T-helper 17 cell (primary cell): Measurements from ENCODE around the gene NAV2. TPM values are rescaled to one million over a fixed set of nuclear protein-coding genes. Genes with fewer than 3 reads are reported as not detected.
"Not testable (repeated sequence)": the region's sequence is repeated elsewhere in the genome, so short reads cannot be mapped to it uniquely, and the experiment has no call there.

ENCODE experiments used
- ATAC-seq: fragments of 150-1000 bp; cut with Tn5 transposase; 2 replicates; pipeline ENCODE4 v1.10.0; 2021; ENCODE audit warnings: mild to moderate bottlenecking, moderate library complexity
- DNase-seq, 3 donors: peaks; one replicate each; pipeline versions ENCODE4 v3.0.0 to v3.0.0-alpha.2; 2020 to 2021
- H3K9me3 ChIP-seq: one replicate; pipeline ENCODE4 v1.7.0; 2013; ENCODE audit warnings: low read length, mild to moderate bottlenecking; ENCODE audit not compliant: control insufficient read depth, poor library complexity, severe bottlenecking
- H3K27ac Mint-ChIP-seq: one replicate; pipeline ENCODE4 v1.8.0; 2022; ENCODE audit warnings: mild to moderate bottlenecking, moderate library complexity, mixed read lengths
- H3K27me3 Mint-ChIP-seq: one replicate; pipeline ENCODE4 v1.8.0; 2022; ENCODE audit warnings: mixed read lengths
- H3K36me3 Mint-ChIP-seq: one replicate; pipeline ENCODE4 v1.8.0; 2022; ENCODE audit warnings: low read depth, mixed read lengths
- H3K4me1 Mint-ChIP-seq: one replicate; pipeline ENCODE4 v1.8.0; 2022; ENCODE audit warnings: mild to moderate bottlenecking, mixed read lengths
- H3K4me3 Mint-ChIP-seq: one replicate; pipeline ENCODE4 v1.8.0; 2022; ENCODE audit warnings: mild to moderate bottlenecking, moderate library complexity, mixed read lengths
- total RNA-seq, 4 donors: library from RNA in 2 of 4; stranded (reverse) in 2 of 4; gene quantifications; one replicate each; pipeline ENCODE4 v1.2.3 and lab custom pipeline; 2022 to 2026

The NAV2 gene
- total RNA-seq, 2 donors from 2014 or later = 0.96 to 1.3 TPM

- DNase-seq = no peak
- Mint-ChIP-seq H3K27ac (no peak overlapping the region), H3K27me3 (peaks cover 23% of the 10 kb centered on the region)
These were observed 203.2 kb downstream of the NAV2 start for GRCh38 chr11:19915808-19916207.

GRCh38 chr11:19917069-19917468, 204.4 kb downstream of the NAV2 start:
- no peak for ATAC-seq
- Mint-ChIP-seq H3K4me1 (no peaks in the 10 kb centered on the region), H3K27me3 (peaks cover 29% of the 10 kb centered on the region), H3K36me3 (peaks cover 2% of the 10 kb centered on the region), H3K4me3 (no peak overlapping the region), H3K27ac (no peak overlapping the region)
- DNase-seq = no peak
- no peaks in the 10 kb centered on the region for H3K9me3 ChIP-seq

More at GRCh38 chr11:19915808-19916207, 203.2 kb downstream of the NAV2 start:
- Mint-ChIP-seq H3K4me3 (no peak overlapping the region), H3K4me1 (no peaks in the 10 kb centered on the region), H3K36me3 (peaks cover 2% of the 10 kb centered on the region)
- no peaks in the 10 kb centered on the region for H3K9me3 ChIP-seq
- no peak for ATAC-seq

GRCh38 chr11:19918302-19919049, 205.8 kb downstream of the NAV2 start:
- no peaks in the 10 kb centered on the region for H3K9me3 ChIP-seq
- no peak for DNase-seq
- Mint-ChIP-seq H3K4me1 (no peaks in the 10 kb centered on the region), H3K27ac (no peak overlapping the region), H3K36me3 (peaks cover 2% of the 10 kb centered on the region), H3K4me3 (no peak overlapping the region), H3K27me3 (peaks cover 35% of the 10 kb centered on the region)
- no peak for ATAC-seq

GRCh38 chr11:19919050-19919561, 206.5 kb downstream of the NAV2 start:
- H3K9me3 ChIP-seq = no peaks in the 10 kb centered on the region
- DNase-seq (no peak), ATAC-seq (no peak)
- Mint-ChIP-seq H3K4me1 (no peaks in the 10 kb centered on the region), H3K36me3 (peaks cover 2% of the 10 kb centered on the region), H3K27ac (no peak overlapping the region), H3K27me3 (peaks cover 40% of the 10 kb centered on the region), H3K4me3 (no peak overlapping the region)

- DNase-seq (no peak), ATAC-seq (no peak)
- H3K27ac Mint-ChIP-seq = no peak overlapping the region
- no peaks in the 10 kb centered on the region for H3K4me1 Mint-ChIP-seq
- H3K36me3 Mint-ChIP-seq = peaks cover 2% of the 10 kb centered on the region
- H3K4me3 Mint-ChIP-seq = no peak overlapping the region
- H3K27me3 Mint-ChIP-seq = peaks cover 38% of the 10 kb centered on the region
- H3K9me3 ChIP-seq = no peaks in the 10 kb centered on the region
These were observed 208.3 kb downstream of the NAV2 start for GRCh38 chr11:19920982-19921381.

- Mint-ChIP-seq H3K36me3 (peaks cover 2% of the 10 kb centered on the region), H3K4me3 (no peak overlapping the region), H3K4me1 (peaks cover 2% of the 10 kb centered on the region), H3K27me3 (peaks cover 30% of the 10 kb centered on the region), H3K27ac (no peak overlapping the region)
- no peaks in the 10 kb centered on the region for H3K9me3 ChIP-seq
- no peak for ATAC-seq
- DNase-seq = no peak
These were observed 209.5 kb downstream of the NAV2 start for GRCh38 chr11:19921976-19922688.

- ATAC-seq (no peak), DNase-seq (no peak)
- Mint-ChIP-seq H3K4me3 (no peak overlapping the region), H3K36me3 (peaks cover 2% of the 10 kb centered on the region), H3K4me1 (peaks cover 2% of the 10 kb centered on the region), H3K27me3 (peaks cover 30% of the 10 kb centered on the region), H3K27ac (no peak overlapping the region)
- H3K9me3 ChIP-seq = no peaks in the 10 kb centered on the region
These were observed 210.0 kb downstream of the NAV2 start for GRCh38 chr11:19922689-19923035.

GRCh38 chr11:19923626-19924025, 211.0 kb downstream of the NAV2 start:
- ATAC-seq (no peak), DNase-seq (no peak)
- H3K36me3 Mint-ChIP-seq = peaks cover 2% of the 10 kb centered on the region
- H3K4me1 Mint-ChIP-seq = peaks cover 2% of the 10 kb centered on the region
- H3K9me3 ChIP-seq = no peaks in the 10 kb centered on the region
- peaks cover 30% of the 10 kb centered on the region for H3K27me3 Mint-ChIP-seq
- no peak overlapping the region for H3K4me3 Mint-ChIP-seq
- H3K27ac Mint-ChIP-seq = no peak overlapping the region

- Mint-ChIP-seq H3K36me3 (no peaks in the 10 kb centered on the region), H3K4me3 (no peak overlapping the region), H3K27me3 (peaks cover 27% of the 10 kb centered on the region), H3K4me1 (peaks cover 2% of the 10 kb centered on the region), H3K27ac (no peak overlapping the region)
- DNase-seq (no peak), ATAC-seq (no peak)
- H3K9me3 ChIP-seq = no peaks in the 10 kb centered on the region
These were observed 211.7 kb downstream of the NAV2 start for GRCh38 chr11:19924311-19924710.

GRCh38 chr11:19924716-19925115, 212.1 kb downstream of the NAV2 start:
- H3K9me3 ChIP-seq = no peaks in the 10 kb centered on the region
- H3K27me3 Mint-ChIP-seq = peaks cover 24% of the 10 kb centered on the region
- ATAC-seq = no peak
- H3K4me3 Mint-ChIP-seq = no peak overlapping the region
- no peak for DNase-seq
- peaks cover 2% of the 10 kb centered on the region for H3K4me1 Mint-ChIP-seq
- H3K27ac Mint-ChIP-seq = no peak overlapping the region
- H3K36me3 Mint-ChIP-seq = no peaks in the 10 kb centered on the region

- H3K4me1 Mint-ChIP-seq, ATAC-seq, H3K27ac Mint-ChIP-seq: not testable (repeated sequence)
These were observed 214.8 kb downstream of the NAV2 start for GRCh38 chr11:19927403-19927802.

GRCh38 chr11:19929147-19929546, 216.5 kb downstream of the NAV2 start:
- peaks cover 2% of the 10 kb centered on the region for H3K4me1 Mint-ChIP-seq
- H3K9me3 ChIP-seq = no peaks in the 10 kb centered on the region

More at GRCh38 chr11:19927403-19927802, 214.8 kb downstream of the NAV2 start:
- H3K36me3 Mint-ChIP-seq, DNase-seq, H3K4me3 Mint-ChIP-seq, H3K9me3 ChIP-seq: not testable (repeated sequence)
- H3K27me3 Mint-ChIP-seq = peaks cover 17% of the 10 kb centered on the region

GRCh38 chr11:19929655-19930054, 217.0 kb downstream of the NAV2 start:
- Mint-ChIP-seq H3K27me3 (peaks cover 7% of the 10 kb centered on the region), H3K27ac (no peak overlapping the region), H3K36me3 (no peaks in the 10 kb centered on the region), H3K4me3 (no peak overlapping the region), H3K4me1 (peaks cover 2% of the 10 kb centered on the region)
- no peaks in the 10 kb centered on the region for H3K9me3 ChIP-seq
- DNase-seq (no peak), ATAC-seq (no peak)

More at GRCh38 chr11:19929147-19929546, 216.5 kb downstream of the NAV2 start:
- Mint-ChIP-seq H3K27me3 (peaks cover 8% of the 10 kb centered on the region), H3K36me3 (no peaks in the 10 kb centered on the region), H3K27ac (no peak overlapping the region), H3K4me3 (no peak overlapping the region)
- no peak for DNase-seq
- ATAC-seq = no peak
